Esophagus mucosa (tissue), 1 donor: ENCODE measurements around the gene IL21R. TPM values are rescaled to one million over a fixed set of nuclear protein-coding genes. Genes with fewer than 3 reads are reported as not detected.
"Not testable (repeated sequence)": the region's sequence is repeated elsewhere in the genome, so short reads cannot be mapped to it uniquely, and the experiment has no call there.

Experiments
- ATAC-seq: fragments of 200-7000 bp; cut with Tn5 transposase; one replicate; pipeline ENCODE4 v1.9.1; 2020
- total RNA-seq: library from RNA; stranded (reverse); gene quantifications from one replicate; pipeline ENCODE4 v1.2.4, GENCODE V29; 2023
- donor health status: DM: yes; HTN: yes; CAD: no.

Gene IL21R
- total RNA-seq, 1 donor from 2014 or later: 0.56 TPM

GRCh38 chr16:27446721-27447120 is 44.7 kb downstream of the IL21R start:
- no peak for ATAC-seq

- no peak for ATAC-seq
These were observed 45.3 kb downstream of the IL21R start for GRCh38 chr16:27447301-27447700.

GRCh38 chr16:27448532-27449433 is 46.8 kb downstream of the IL21R start:
- peak; percentile 14 for ATAC-seq

- ATAC-seq: peak; percentile 5
These were observed 47.6 kb downstream of the IL21R start for GRCh38 chr16:27449434-27450195.

- no peak for ATAC-seq
These were observed 48.2 kb downstream of the IL21R start for GRCh38 chr16:27450196-27450549.

GRCh38 chr16:27452569-27453493 is 50.9 kb downstream of the IL21R start:
- ATAC-seq: no peak

- ATAC-seq: no peak
These were observed 51.5 kb downstream of the IL21R start for GRCh38 chr16:27453494-27453825.

GRCh38 chr16:27455700-27456099 is 53.7 kb downstream of the IL21R start:
- ATAC-seq: no peak

GRCh38 chr16:27457605-27457900 is 55.6 kb downstream of the IL21R start:
- ATAC-seq: not testable (repeated sequence)

- ATAC-seq: peak; percentile 51
These were observed 56.3 kb downstream of the IL21R start for GRCh38 chr16:27458258-27458657.

- ATAC-seq: no peak
These were observed 57.2 kb downstream of the IL21R start for GRCh38 chr16:27458987-27459688.

GRCh38 chr16:27460213-27460612 is 58.2 kb downstream of the IL21R start:
- no peak for ATAC-seq

GRCh38 chr16:27460663-27461482 is 58.9 kb downstream of the IL21R start:
- ATAC-seq: peak; percentile 35

GRCh38 chr16:27461483-27462171 is 59.7 kb downstream of the IL21R start:
- no peak for ATAC-seq

- ATAC-seq: no peak
These were observed 60.3 kb downstream of the IL21R start for GRCh38 chr16:27462200-27462845.

- no peak for ATAC-seq
These were observed 61.1 kb downstream of the IL21R start for GRCh38 chr16:27462846-27463682.

- no peak for ATAC-seq
These were observed 62.0 kb downstream of the IL21R start for GRCh38 chr16:27463741-27464591.
